ENCODE results near the gene CDC42SE1.

DNA sequence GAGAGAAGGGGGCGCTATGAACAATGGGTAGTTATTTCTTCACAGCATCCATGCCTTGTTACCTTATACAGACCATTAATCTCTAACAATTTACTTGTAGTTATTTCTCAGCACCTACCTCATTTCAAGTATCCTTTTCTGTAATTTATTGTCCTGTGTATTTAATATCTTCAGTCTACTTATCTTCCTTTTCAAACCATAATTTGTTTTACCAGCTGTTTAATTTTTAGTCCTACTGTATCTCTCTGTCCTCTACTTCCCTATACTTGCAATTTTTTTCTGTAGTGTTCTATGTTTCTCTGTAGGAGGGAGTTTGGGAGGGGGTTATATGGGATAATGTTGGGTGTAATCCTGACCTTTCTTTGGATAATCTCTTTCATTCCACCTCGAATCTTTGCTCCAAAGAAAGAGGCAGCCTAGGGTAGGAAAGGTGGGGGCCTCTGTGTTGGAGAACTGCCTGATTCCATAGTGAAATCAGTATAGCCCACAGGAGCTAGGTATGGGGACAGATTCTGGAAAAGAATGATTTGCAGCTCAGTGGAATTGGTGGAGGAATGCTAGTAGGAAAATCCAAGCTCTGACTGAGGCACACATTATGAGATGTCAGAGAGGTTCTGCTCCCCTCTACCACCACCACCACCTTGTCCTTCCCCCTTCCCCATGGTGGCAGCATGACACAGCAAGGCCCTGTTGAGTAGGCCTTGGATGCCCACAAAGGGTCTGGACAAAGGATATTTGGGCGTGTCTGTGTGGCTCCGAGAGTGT, 1.4 kb upstream of the CDC42SE1 start:
- TF ChIP-seq POLR2AphosphoS5 (IDR thresholded peaks at IDR 0.05) (no peak), POLR2A (IDR thresholded peaks at IDR 0.05; ENCODE audit: low read depth) (no peak)
- TF ChIP-seq, protein P1, sequence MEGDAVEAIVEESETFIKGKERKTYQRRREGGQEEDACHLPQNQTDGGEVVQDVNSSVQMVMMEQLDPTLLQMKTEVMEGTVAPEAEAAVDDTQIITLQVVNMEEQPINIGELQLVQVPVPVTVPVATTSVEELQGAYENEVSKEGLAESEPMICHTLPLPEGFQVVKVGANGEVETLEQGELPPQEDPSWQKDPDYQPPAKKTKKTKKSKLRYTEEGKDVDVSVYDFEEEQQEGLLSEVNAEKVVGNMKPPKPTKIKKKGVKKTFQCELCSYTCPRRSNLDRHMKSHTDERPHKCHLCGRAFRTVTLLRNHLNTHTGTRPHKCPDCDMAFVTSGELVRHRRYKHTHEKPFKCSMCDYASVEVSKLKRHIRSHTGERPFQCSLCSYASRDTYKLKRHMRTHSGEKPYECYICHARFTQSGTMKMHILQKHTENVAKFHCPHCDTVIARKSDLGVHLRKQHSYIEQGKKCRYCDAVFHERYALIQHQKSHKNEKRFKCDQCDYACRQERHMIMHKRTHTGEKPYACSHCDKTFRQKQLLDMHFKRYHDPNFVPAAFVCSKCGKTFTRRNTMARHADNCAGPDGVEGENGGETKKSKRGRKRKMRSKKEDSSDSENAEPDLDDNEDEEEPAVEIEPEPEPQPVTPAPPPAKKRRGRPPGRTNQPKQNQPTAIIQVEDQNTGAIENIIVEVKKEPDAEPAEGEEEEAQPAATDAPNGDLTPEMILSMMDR (IDR thresholded peaks at IDR 0.05), result no peak

All from esophagus muscularis mucosa (tissue), 3 donors.